Cardiac fibroblast (primary cell): ENCODE measurements around the gene PSMA1.

ENCODE experiments used
- DNase-seq, 2 donors: peaks; one replicate each; pipeline versions ENCODE4 v3.0.0 to v3.0.0-alpha.2; 2010; ENCODE audit warnings: low read depth in 2 of 2
- H3K4me3 ChIP-seq, 2 donors: replicated peaks in 1 of 2; 1 replicate in 1 of 2; 2 replicates in 1 of 2; pipeline ENCODE4 v1.5.1; 2011; ENCODE audit warnings: low read depth in 2 of 2, low read length in 2 of 2, mild to moderate bottlenecking in 2 of 2, moderate library complexity in 1 of 2
- CTCF ChIP-seq: IDR thresholded peaks from one replicate; pipeline ENCODE4 v1.5.1; 2011; ENCODE audit warnings: low read depth, mild to moderate bottlenecking, low read length, inconsistent platforms

Gene PSMA1

GRCh38 chr11:14480716-14481115 is 39.5 kb downstream of the PSMA1 start:
- H3K4me3 ChIP-seq: no peak overlapping the region
- no peak for DNase-seq
- no peak for TF ChIP-seq CTCF

GRCh38 chr11:14471127-14471526 is 49.1 kb downstream of the PSMA1 start:
- no peak for DNase-seq
- no peak overlapping the region for H3K4me3 ChIP-seq
- no peak for TF ChIP-seq CTCF

GRCh38 chr11:14463623-14464022 is 56.6 kb downstream of the PSMA1 start:
- no peak for DNase-seq
- TF ChIP-seq CTCF: no peak
- H3K4me3 ChIP-seq: no peak overlapping the region

GRCh38 chr11:14460147-14460546 is 60.0 kb downstream of the PSMA1 start:
- H3K4me3 ChIP-seq: no peak overlapping the region
- DNase-seq: no peak
- no peak for TF ChIP-seq CTCF

GRCh38 chr11:14458377-14458776 is 61.8 kb downstream of the PSMA1 start:
- H3K4me3 ChIP-seq: no peak overlapping the region
- no peak for TF ChIP-seq CTCF
- DNase-seq: no peak

GRCh38 chr11:14455648-14456430 is 64.3 kb downstream of the PSMA1 start:
- DNase-seq: peak in 1 of 2 donors; percentile 24
- TF ChIP-seq CTCF: no peak
- no peak overlapping the region for H3K4me3 ChIP-seq
